Thyroid gland (tissue), 4 donors: ENCODE results near the gene RNF187. TPM values are rescaled to one million over a fixed set of nuclear protein-coding genes. Genes with fewer than 3 reads are reported as not detected.

Experiments
- DNase-seq, 2 donors: peaks; one replicate each; pipeline ENCODE4 v3.0.0-alpha.2; 2019
- H3K27ac ChIP-seq, 3 donors: fragments of 200-600 bp; sonication (generic); 1 replicate in 2 of 3; 2 replicates in 1 of 3; pipeline ENCODE4 v1.5.1; 2016 to 2019; ENCODE audit warnings: mild to moderate bottlenecking in 1 of 3, moderate library complexity in 1 of 3
- H3K27me3 ChIP-seq: fragments of 200-600 bp; sonication (generic); one replicate; pipeline ENCODE4 v1.5.1; 2019
- H3K36me3 ChIP-seq, 2 donors: fragments of 200-600 bp; sonication (generic); one replicate each; pipeline ENCODE4 v1.5.1; 2016 to 2019
- H3K4me1 ChIP-seq, 2 donors: fragments of 200-600 bp; sonication (generic); one replicate each; pipeline ENCODE4 v1.5.1; 2017 to 2019
- H3K4me3 ChIP-seq, 3 donors: fragments of 200-600 bp; sonication (generic); replicated peaks in 1 of 3; 1 replicate in 2 of 3; 2 replicates in 1 of 3; pipeline ENCODE4 v1.5.1; 2016; ENCODE audit warnings: mild to moderate bottlenecking in 1 of 3
- H3K9me3 ChIP-seq: fragments of 200-600 bp; sonication (generic); one replicate; pipeline ENCODE4 v1.5.1; 2017
- CTCF ChIP-seq, 6 experiments: fragments of 200-600 bp in 3 of 6; fragments of 450-650 bp in 3 of 6; sonication (generic) in 3 of 6; IDR thresholded peaks; one replicate each; pipeline ENCODE4 v1.5.1; 2016 to 2019; ENCODE audit warnings: antibody characterized with exemption in 6 of 6, mild to moderate bottlenecking in 2 of 6, inconsistent platforms in 1 of 6, moderate library complexity in 1 of 6
- POLR2A ChIP-seq, 2 donors: fragments of 450-650 bp; IDR thresholded peaks; one replicate each; pipeline ENCODE4 v1.6.1; 2017; ENCODE audit warnings: antibody characterized with exemption in 2 of 2, mild to moderate bottlenecking in 2 of 2, moderate library complexity in 1 of 2
- WGBS, 2 donors: methylation state at CpG; one replicate each; pipeline ENCODE4 v1.1.5; 2017; 5-methylcytosine and 5-hydroxymethylcytosine counted together
- intact Hi-C: fragments of 100-400 bp; cut with DNase I; formaldehyde crosslinking; loops from one replicate; pipeline ENCODE4 v1.15.1; 2023
- microRNA-seq: library from miRNA; unstranded; fragments of <30 nt; microRNA quantifications from one replicate; pipeline ENCODE4, GENCODE V29; 2016
- small RNA-seq: library from RNA; depleted of rRNA; stranded (forward); fragments of <200 nt; gene quantifications from one replicate; pipeline ENCODE3, GENCODE V24; 2016
- total RNA-seq, 4 donors: library from RNA; depleted of rRNA; stranded (reverse); fragments of >200 nt; gene quantifications; one replicate each; pipeline ENCODE4 v1.2.3, GENCODE V29; 2016

The RNF187 gene
- total RNA-seq, 4 donors from 2014 or later: 34.8 to 204 (median 98.4) TPM

GRCh38 chr1:228544021-228544850 lies 57.1 kb downstream of the RNF187 start:
- Histone ChIP-seq H3K9me3 (no peaks in the 10 kb centered on the region), H3K36me3 (no peaks in the 10 kb centered on the region), H3K27me3 (no peaks in the 10 kb centered on the region), H3K4me1 (no peaks in the 10 kb centered on the region), H3K4me3 (no peak overlapping the region), H3K27ac (no peak overlapping the region)
- TF ChIP-seq CTCF (IDR thresholded peaks at IDR 0.05): no peak
- TF ChIP-seq POLR2A (IDR thresholded peaks at IDR 0.05): no peak
- DNase-seq: no peak
- WGBS, 2 donors: 50 to 61% methylated on average over 7 of the region's 7 CpGs
- intact Hi-C loops: no loop called here

- TF ChIP-seq POLR2A (IDR thresholded peaks at IDR 0.05) (no peak), CTCF (IDR thresholded peaks at IDR 0.05) (no peak)
- no peak for DNase-seq
- Histone ChIP-seq H3K27me3 (no peaks in the 10 kb centered on the region), H3K4me3 (no peak overlapping the region), H3K9me3 (no peaks in the 10 kb centered on the region), H3K4me1 (no peaks in the 10 kb centered on the region), H3K27ac (no peak overlapping the region), H3K36me3 (no peaks in the 10 kb centered on the region)
- WGBS, 2 donors: 37 to 49% methylated on average over 4 of the region's 4 CpGs
- intact Hi-C loops: no loop called here
Observed at GRCh38 chr1:228544921-228545591, 57.9 kb downstream of the RNF187 start.

Small RNA genes within 50 kb of the gene (microRNA-seq; reads per million reads assigned to microRNA genes)
- gene MIR4666A: not detected

Small RNA genes within 50 kb of the gene (small RNA-seq; reads per million reads assigned to genes)
- not detected for gene MIR4666A

Other genes starting within 250 kb of the RNF187 start
- 10 to 100 TPM; 19.3 to 35.9 (median 24.7) TPM for gene TRIM11, start 80.5 kb upstream of the RNF187 start, total RNA-seq
- 1 to 10 TPM in 3 of 4 donors, not detected in 1; 1.3 to 2.8 (median 2.8) TPM for gene TRIM17, start 70.5 kb upstream of the RNF187 start, total RNA-seq
- 10 to 100 TPM; 18.5 to 38.4 (median 23.5) TPM for gene RHOU, start 248.1 kb downstream of the RNF187 start, total RNA-seq